Measurements from ENCODE around the gene HIPK4. TPM values are rescaled to one million over a fixed set of nuclear protein-coding genes. Genes with fewer than 3 reads are reported as not detected.
"Not testable (repeated sequence)": the region's sequence is repeated elsewhere in the genome, so short reads cannot be mapped to it uniquely, and the experiment has no call there.

The HIPK4 gene

GRCh38 chr19:40333083-40333482, 56.9 kb downstream of the HIPK4 start:
- H3K79me1 ChIP-seq (ENCODE audit: low read length); H3K27ac ChIP-seq (ENCODE audit: low read depth, low read length); H3K36me3 ChIP-seq (ENCODE audit: control insufficient read depth, insufficient read depth, low read length); H3K4me1 ChIP-seq (ENCODE audit: control insufficient read depth, low read depth, low read length); H3K4me3 ChIP-seq (ENCODE audit: low read length); DNase-seq; H2BK5ac ChIP-seq (ENCODE audit: low read length); H3K18ac ChIP-seq (ENCODE audit: low read length); H4K8ac ChIP-seq (ENCODE audit: low read depth, low read length); H3K4me2 ChIP-seq (ENCODE audit: low read length); H3K27me3 ChIP-seq (ENCODE audit: insufficient read depth, low read length, poor library complexity); H2AK5ac ChIP-seq (ENCODE audit: low read length); H3K23ac ChIP-seq (ENCODE audit: low read length); H3K56ac ChIP-seq (ENCODE audit: low read length); H3K4ac ChIP-seq (ENCODE audit: low read depth, low read length); H2BK120ac ChIP-seq (ENCODE audit: low read depth, low read length); H2BK15ac ChIP-seq (replicated peaks; ENCODE audit: low read depth); H4K5ac ChIP-seq (ENCODE audit: low read length); H3K79me2 ChIP-seq (ENCODE audit: control insufficient read depth, insufficient read depth, low read length); H3K9ac ChIP-seq (ENCODE audit: low read length): not testable (repeated sequence)
- whole genome bisulfite sequencing (ENCODE audit: extremely low coverage, insufficient coverage, low lambda C conversion rate) = no CpG with 5 or more reads among the region's 6 CpGs

- Histone ChIP-seq H3K36me3 (ENCODE audit: control insufficient read depth, insufficient read depth, low read length) (peaks cover 7% of the 10 kb centered on the region), H3K4me2 (ENCODE audit: low read length) (no peak overlapping the region), H3K27ac (ENCODE audit: low read depth, low read length) (no peak overlapping the region), H3K23ac (ENCODE audit: low read length) (no peak overlapping the region), H4K8ac (ENCODE audit: low read depth, low read length) (no peak overlapping the region), H3K27me3 (ENCODE audit: insufficient read depth, low read length, poor library complexity) (no peaks in the 10 kb centered on the region), H3K9ac (ENCODE audit: low read length) (no peak overlapping the region), H2AK5ac (ENCODE audit: low read length) (no peak overlapping the region), H3K4me3 (ENCODE audit: low read length) (no peak overlapping the region), H3K79me2 (ENCODE audit: control insufficient read depth, insufficient read depth, low read length) (no peaks in the 10 kb centered on the region), H2BK120ac (ENCODE audit: low read depth, low read length) (no peak overlapping the region), H3K4me1 (ENCODE audit: control insufficient read depth, low read depth, low read length) (no peaks in the 10 kb centered on the region), H3K18ac (ENCODE audit: low read length) (no peak overlapping the region), H3K4ac (ENCODE audit: low read depth, low read length) (no peak overlapping the region), H3K79me1 (ENCODE audit: low read length) (no peaks in the 10 kb centered on the region), H2BK15ac (replicated peaks; ENCODE audit: low read depth) (no peak overlapping the region), H4K5ac (ENCODE audit: low read length) (no peak overlapping the region), H3K56ac (ENCODE audit: low read length) (no peak overlapping the region), H2BK5ac (ENCODE audit: low read length) (no peak overlapping the region)
- no CpG with 5 or more reads among the region's 6 CpGs for WGBS (ENCODE audit: extremely low coverage, insufficient coverage, low lambda C conversion rate)
- no peak for DNase-seq
Observed at GRCh38 chr19:40332669-40333068, 57.3 kb downstream of the HIPK4 start.

GRCh38 chr19:40331052-40331451, 58.9 kb downstream of the HIPK4 start:
- Histone ChIP-seq H3K4me1 (ENCODE audit: control insufficient read depth, low read depth, low read length) (no peaks in the 10 kb centered on the region), H3K36me3 (ENCODE audit: control insufficient read depth, insufficient read depth, low read length) (peaks cover 7% of the 10 kb centered on the region), H3K27me3 (ENCODE audit: insufficient read depth, low read length, poor library complexity) (no peaks in the 10 kb centered on the region), H3K27ac (ENCODE audit: low read depth, low read length) (no peak overlapping the region), H4K8ac (ENCODE audit: low read depth, low read length) (no peak overlapping the region), H3K4me3 (ENCODE audit: low read length) (no peak overlapping the region), H3K9ac (ENCODE audit: low read length) (no peak overlapping the region), H4K5ac (ENCODE audit: low read length) (no peak overlapping the region), H3K79me1 (ENCODE audit: low read length) (no peaks in the 10 kb centered on the region), H2BK120ac (ENCODE audit: low read depth, low read length) (no peak overlapping the region), H3K4ac (ENCODE audit: low read depth, low read length) (no peak overlapping the region), H3K23ac (ENCODE audit: low read length) (no peak overlapping the region), H2AK5ac (ENCODE audit: low read length) (no peak overlapping the region), H3K18ac (ENCODE audit: low read length) (no peak overlapping the region), H2BK15ac (replicated peaks; ENCODE audit: low read depth) (no peak overlapping the region), H2BK5ac (ENCODE audit: low read length) (no peak overlapping the region), H3K79me2 (ENCODE audit: control insufficient read depth, insufficient read depth, low read length) (no peaks in the 10 kb centered on the region), H3K56ac (ENCODE audit: low read length) (no peak overlapping the region), H3K4me2 (ENCODE audit: low read length) (no peak overlapping the region)
- DNase-seq = no peak
- no CpG with 5 or more reads among the region's 5 CpGs for WGBS (ENCODE audit: extremely low coverage, insufficient coverage, low lambda C conversion rate)

Small RNAs within 50 kb of the gene (small RNA-seq; reads per million reads assigned to genes)
- gene MIR6796 (ENCODE audit: insufficient read depth) = not detected
- gene RF00019 (ENCODE audit: insufficient read depth) = not detected
